Activated CD4-positive, CD25-positive, alpha-beta regulatory T cell treated with anti-CD3 and anti-CD28 coated beads, Interleukin-2, amount 50 U/mL, for 24 hours (primary cell): ENCODE measurements around the gene GGT5.
A peak's percentile ranks its signal among the peaks of the same experiment; 100 is the strongest.
"Not testable (repeated sequence)": the region's sequence is repeated elsewhere in the genome, so short reads cannot be mapped to it uniquely, and the experiment has no call there.

ENCODE experiments used
- ATAC-seq, 2 donors: fragments of 150-1000 bp; cut with Tn5 transposase; one replicate each; pipeline ENCODE4 v1.10.0; 2021; ENCODE audit warnings: mild to moderate bottlenecking in 1 of 2, moderate library complexity in 1 of 2

The GGT5 gene

GRCh38 chr22:24259459-24259858 is 14.6 kb upstream of the GGT5 start:
- not testable (repeated sequence) for ATAC-seq

- not testable (repeated sequence) for ATAC-seq
These were observed 11.9 kb upstream of the GGT5 start for GRCh38 chr22:24256736-24257135.

- not testable (repeated sequence) for ATAC-seq
These were observed 11.3 kb upstream of the GGT5 start for GRCh38 chr22:24256136-24256535.

- ATAC-seq, result not testable (repeated sequence)
These were observed 8.2 kb upstream of the GGT5 start for GRCh38 chr22:24253126-24253525.

GRCh38 chr22:24251286-24251685 is 6.4 kb upstream of the GGT5 start:
- not testable (repeated sequence) for ATAC-seq

- not testable (repeated sequence) for ATAC-seq
These were observed 4.5 kb upstream of the GGT5 start for GRCh38 chr22:24249413-24249812.

GRCh38 chr22:24248611-24249010 is 3.7 kb upstream of the GGT5 start:
- ATAC-seq, result not testable (repeated sequence)

- ATAC-seq, result peak; percentile 59 to 61
These were observed 2.9 kb upstream of the GGT5 start for GRCh38 chr22:24247564-24248344.

- no peak for ATAC-seq
These were observed 2.2 kb upstream of the GGT5 start for GRCh38 chr22:24247011-24247507.

- ATAC-seq, result not testable (repeated sequence)
These were observed 991 bp upstream of the GGT5 start for GRCh38 chr22:24245584-24246561.

GRCh38 chr22:24244144-24244787 is 616 bp downstream of the GGT5 start:
- ATAC-seq, result no peak

- not testable (repeated sequence) for ATAC-seq
These were observed 1.5 kb downstream of the GGT5 start for GRCh38 chr22:24243417-24243816.

GRCh38 chr22:24240985-24241692 is 3.7 kb downstream of the GGT5 start:
- not testable (repeated sequence) for ATAC-seq

GRCh38 chr22:24240381-24240780 is 4.5 kb downstream of the GGT5 start:
- ATAC-seq, result no peak

- not testable (repeated sequence) for ATAC-seq
These were observed 6.7 kb downstream of the GGT5 start for GRCh38 chr22:24238101-24238694.

- ATAC-seq, result no peak
These were observed 8.2 kb downstream of the GGT5 start for GRCh38 chr22:24236656-24237055.

GRCh38 chr22:24235315-24235714 is 9.6 kb downstream of the GGT5 start:
- no peak for ATAC-seq

- no peak for ATAC-seq
These were observed 11.1 kb downstream of the GGT5 start for GRCh38 chr22:24233816-24234215.

GRCh38 chr22:24233235-24233634 is 11.6 kb downstream of the GGT5 start:
- ATAC-seq, result no peak

GRCh38 chr22:24232725-24233124 is 12.2 kb downstream of the GGT5 start:
- ATAC-seq, result no peak

- ATAC-seq, result no peak
These were observed 12.8 kb downstream of the GGT5 start for GRCh38 chr22:24232124-24232523.

- no peak for ATAC-seq
These were observed 13.2 kb downstream of the GGT5 start for GRCh38 chr22:24231706-24232105.
